SK-N-SH treated with all-trans-retinoic acid at 6 μM for 48 hours (cell line): Measurements from ENCODE around the gene SMYD3.

Source experiments
- ATAC-seq: fragments of 200-7000 bp; cut with Tn5 transposase; 3 replicates; pipeline ENCODE4 v1.9.1; 2020; ENCODE audit warnings: mild to moderate bottlenecking, moderate library complexity
- ARNTL ChIP-seq: fragments of 450-650 bp; formaldehyde crosslinking; IDR thresholded peaks from 2 replicates; pipeline ENCODE4 v1.5.0; 2020; ENCODE audit warnings: low read depth, mild to moderate bottlenecking, moderate library complexity, borderline replicate concordance
- BACH2 ChIP-seq: fragments of 250-450 bp; sonication (Bioruptor Pico); IDR thresholded peaks from 2 replicates; pipeline ENCODE4 v1.9.0; 2021; ENCODE audit warnings: mild to moderate bottlenecking, borderline replicate concordance
- CSDC2 ChIP-seq: fragments of 250-450 bp; sonication (Bioruptor Pico); IDR thresholded peaks from 2 replicates; pipeline ENCODE4 v1.5.0; 2020; ENCODE audit warnings: mild to moderate bottlenecking, moderate library complexity
- ESRRG ChIP-seq: fragments of 250-450 bp; sonication (Bioruptor Pico); IDR thresholded peaks from 2 replicates; pipeline ENCODE4 v1.6.1; 2021; ENCODE audit warnings: mild to moderate bottlenecking
- GLIS3 ChIP-seq: fragments of 250-450 bp; sonication (Bioruptor Pico); IDR thresholded peaks from 2 replicates; pipeline ENCODE4 v1.5.0; 2020; ENCODE audit warnings: mild to moderate bottlenecking, moderate library complexity
- ISL1 ChIP-seq: fragments of 250-450 bp; sonication (Bioruptor Pico); IDR thresholded peaks from 2 replicates; pipeline ENCODE4 v2.1.2; 2022; ENCODE audit warnings: mild to moderate bottlenecking, moderate library complexity
- OSR1 ChIP-seq: fragments of 250-450 bp; sonication (Bioruptor Pico); IDR thresholded peaks from 2 replicates; pipeline ENCODE4 v1.8.0; 2022; ENCODE audit warnings: moderate library complexity, mild to moderate bottlenecking, inconsistent platforms
- PPARA ChIP-seq: fragments of 250-450 bp; sonication (Bioruptor Pico); IDR thresholded peaks from 2 replicates; pipeline ENCODE4 v1.5.0; 2020; ENCODE audit warnings: mild to moderate bottlenecking, borderline replicate concordance
- RARB ChIP-seq: fragments of 250-450 bp; sonication (Bioruptor Pico); IDR thresholded peaks from 2 replicates; pipeline ENCODE4 v1.8.0; 2021; ENCODE audit warnings: mild to moderate bottlenecking, moderate library complexity
- SNAI2 ChIP-seq: fragments of 250-450 bp; sonication (Bioruptor Pico); IDR thresholded peaks from 2 replicates; pipeline ENCODE4 v1.5.0; 2020; ENCODE audit warnings: mild to moderate bottlenecking, moderate library complexity
- TCF4 ChIP-seq: fragments of 250-450 bp; sonication (Bioruptor Pico); IDR thresholded peaks from 2 replicates; pipeline ENCODE4 v1.8.0; 2021; ENCODE audit warnings: mild to moderate bottlenecking, moderate library complexity, borderline replicate concordance
- TOX ChIP-seq: fragments of 250-450 bp; sonication (Bioruptor Pico); IDR thresholded peaks from 2 replicates; pipeline ENCODE4 v1.8.0; 2021; ENCODE audit warnings: mild to moderate bottlenecking, moderate library complexity, borderline replicate concordance
- ZFP3 ChIP-seq: fragments of 250-450 bp; sonication (Bioruptor Pico); IDR thresholded peaks from 2 replicates; pipeline ENCODE4 v1.5.0; 2020; ENCODE audit warnings: mild to moderate bottlenecking, moderate library complexity
- ZFP30 ChIP-seq: fragments of 450-650 bp; formaldehyde crosslinking; IDR thresholded peaks from 2 replicates; pipeline ENCODE4 v1.5.0; 2022; ENCODE audit warnings: mild to moderate bottlenecking, moderate library complexity
- ZNF565 ChIP-seq: fragments of 450-650 bp; formaldehyde crosslinking; conservative IDR thresholded peaks from 2 replicates; pipeline ENCODE4 v1.5.0; 2020; ENCODE audit warnings: low read depth, mild to moderate bottlenecking, moderate library complexity
- TF ChIP-seq, protein P1 (sequence below): fragments of 250-450 bp; sonication (Bioruptor Pico); IDR thresholded peaks from 2 replicates; pipeline ENCODE4 v1.8.0; 2020; ENCODE audit warnings: mild to moderate bottlenecking, moderate library complexity, borderline replicate concordance
- TF ChIP-seq, protein P2 (sequence below): fragments of 250-450 bp; sonication (Bioruptor Pico); IDR thresholded peaks from 2 replicates; pipeline ENCODE4 v1.5.1; 2021; ENCODE audit warnings: mild to moderate bottlenecking, moderate library complexity
- TF ChIP-seq, protein P3 (sequence below): fragments of 250-450 bp; sonication (Bioruptor Pico); IDR thresholded peaks from 2 replicates; pipeline ENCODE4 v1.5.0; 2020; ENCODE audit warnings: mild to moderate bottlenecking, moderate library complexity
- TF ChIP-seq, protein P4 (sequence below): fragments of 250-450 bp; sonication (Bioruptor Pico); IDR thresholded peaks from 2 replicates; pipeline ENCODE4 v1.5.1; 2020; ENCODE audit warnings: low read depth, mild to moderate bottlenecking, moderate library complexity
- TF ChIP-seq, protein P5 (sequence below): fragments of 250-450 bp; sonication (Bioruptor Pico); IDR thresholded peaks from 2 replicates; pipeline ENCODE4 v1.8.0; 2021; ENCODE audit warnings: low read depth, mild to moderate bottlenecking, moderate library complexity, borderline replicate concordance

Gene SMYD3

DNA sequence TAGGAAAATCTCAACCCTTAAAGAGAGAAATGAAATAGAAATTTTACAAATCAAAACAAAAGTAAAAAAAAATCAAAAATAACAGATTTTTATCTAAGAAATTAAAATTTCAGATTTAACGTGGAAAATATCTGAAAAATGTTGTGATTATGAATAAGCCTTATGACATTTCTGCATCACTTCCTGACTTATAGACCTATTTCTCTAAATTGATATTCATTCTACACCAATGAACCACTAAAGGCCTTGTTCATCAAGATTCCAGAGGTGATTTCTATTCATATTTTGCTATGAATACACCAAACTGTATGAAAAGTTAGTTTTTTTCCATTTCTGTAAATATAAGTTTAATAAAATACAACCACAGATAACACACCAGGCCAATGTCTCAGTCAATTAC lies 261.5 kb downstream of the SMYD3 start:
- no peak for ATAC-seq
- TF ChIP-seq, protein P1, sequence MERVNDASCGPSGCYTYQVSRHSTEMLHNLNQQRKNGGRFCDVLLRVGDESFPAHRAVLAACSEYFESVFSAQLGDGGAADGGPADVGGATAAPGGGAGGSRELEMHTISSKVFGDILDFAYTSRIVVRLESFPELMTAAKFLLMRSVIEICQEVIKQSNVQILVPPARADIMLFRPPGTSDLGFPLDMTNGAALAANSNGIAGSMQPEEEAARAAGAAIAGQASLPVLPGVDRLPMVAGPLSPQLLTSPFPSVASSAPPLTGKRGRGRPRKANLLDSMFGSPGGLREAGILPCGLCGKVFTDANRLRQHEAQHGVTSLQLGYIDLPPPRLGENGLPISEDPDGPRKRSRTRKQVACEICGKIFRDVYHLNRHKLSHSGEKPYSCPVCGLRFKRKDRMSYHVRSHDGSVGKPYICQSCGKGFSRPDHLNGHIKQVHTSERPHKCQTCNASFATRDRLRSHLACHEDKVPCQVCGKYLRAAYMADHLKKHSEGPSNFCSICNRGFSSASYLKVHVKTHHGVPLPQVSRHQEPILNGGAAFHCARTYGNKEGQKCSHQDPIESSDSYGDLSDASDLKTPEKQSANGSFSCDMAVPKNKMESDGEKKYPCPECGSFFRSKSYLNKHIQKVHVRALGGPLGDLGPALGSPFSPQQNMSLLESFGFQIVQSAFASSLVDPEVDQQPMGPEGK (CRISPR knock-in tag): no peak
- TF ChIP-seq CSDC2 (CRISPR knock-in tag) (no peak), BACH2 (CRISPR knock-in tag) (no peak), ZFP3 (CRISPR knock-in tag) (no peak), PPARA (no peak), SNAI2 (CRISPR knock-in tag) (no peak), ISL1 (CRISPR knock-in tag) (no peak)
- TF ChIP-seq, protein P2, sequence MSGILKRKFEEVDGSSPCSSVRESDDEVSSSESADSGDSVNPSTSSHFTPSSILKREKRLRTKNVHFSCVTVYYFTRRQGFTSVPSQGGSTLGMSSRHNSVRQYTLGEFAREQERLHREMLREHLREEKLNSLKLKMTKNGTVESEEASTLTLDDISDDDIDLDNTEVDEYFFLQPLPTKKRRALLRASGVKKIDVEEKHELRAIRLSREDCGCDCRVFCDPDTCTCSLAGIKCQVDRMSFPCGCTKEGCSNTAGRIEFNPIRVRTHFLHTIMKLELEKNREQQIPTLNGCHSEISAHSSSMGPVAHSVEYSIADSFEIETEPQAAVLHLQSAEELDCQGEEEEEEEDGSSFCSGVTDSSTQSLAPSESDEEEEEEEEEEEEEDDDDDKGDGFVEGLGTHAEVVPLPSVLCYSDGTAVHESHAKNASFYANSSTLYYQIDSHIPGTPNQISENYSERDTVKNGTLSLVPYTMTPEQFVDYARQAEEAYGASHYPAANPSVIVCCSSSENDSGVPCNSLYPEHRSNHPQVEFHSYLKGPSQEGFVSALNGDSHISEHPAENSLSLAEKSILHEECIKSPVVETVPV (CRISPR knock-in tag): no peak

DNA sequence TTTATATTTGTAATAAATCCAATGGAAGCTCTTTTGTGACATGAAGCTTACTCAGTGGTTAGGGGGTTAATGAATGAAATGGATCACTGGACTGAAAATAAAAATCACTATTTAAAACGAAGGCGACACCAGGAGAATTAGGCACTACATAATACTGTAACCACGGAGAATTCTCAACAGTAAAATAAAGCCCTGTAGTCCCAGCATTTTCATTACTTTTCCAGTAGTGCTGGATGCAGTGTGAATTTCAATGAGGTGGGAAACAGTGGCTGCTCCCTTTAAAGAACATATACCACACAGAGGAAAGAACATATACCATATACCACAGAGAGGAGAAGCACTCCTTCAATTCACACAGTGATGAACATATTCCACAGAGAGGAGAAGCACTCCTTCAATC lies 275.0 kb downstream of the SMYD3 start:
- no peak for ATAC-seq
- TF ChIP-seq TOX (CRISPR knock-in tag) (no peak), TCF4 (CRISPR knock-in tag) (no peak), ARNTL (no peak), ESRRG (CRISPR knock-in tag) (no peak), ISL1 (CRISPR knock-in tag) (no peak), SNAI2 (CRISPR knock-in tag) (no peak), ZFP30 (no peak), GLIS3 (CRISPR knock-in tag) (no peak), PPARA (no peak), ZNF565 (no peak), BACH2 (CRISPR knock-in tag) (no peak), RARB (CRISPR knock-in tag) (no peak), CSDC2 (CRISPR knock-in tag) (no peak), ZFP3 (CRISPR knock-in tag) (no peak)
- TF ChIP-seq, protein P2 (CRISPR knock-in tag): no peak
- TF ChIP-seq, protein P3, sequence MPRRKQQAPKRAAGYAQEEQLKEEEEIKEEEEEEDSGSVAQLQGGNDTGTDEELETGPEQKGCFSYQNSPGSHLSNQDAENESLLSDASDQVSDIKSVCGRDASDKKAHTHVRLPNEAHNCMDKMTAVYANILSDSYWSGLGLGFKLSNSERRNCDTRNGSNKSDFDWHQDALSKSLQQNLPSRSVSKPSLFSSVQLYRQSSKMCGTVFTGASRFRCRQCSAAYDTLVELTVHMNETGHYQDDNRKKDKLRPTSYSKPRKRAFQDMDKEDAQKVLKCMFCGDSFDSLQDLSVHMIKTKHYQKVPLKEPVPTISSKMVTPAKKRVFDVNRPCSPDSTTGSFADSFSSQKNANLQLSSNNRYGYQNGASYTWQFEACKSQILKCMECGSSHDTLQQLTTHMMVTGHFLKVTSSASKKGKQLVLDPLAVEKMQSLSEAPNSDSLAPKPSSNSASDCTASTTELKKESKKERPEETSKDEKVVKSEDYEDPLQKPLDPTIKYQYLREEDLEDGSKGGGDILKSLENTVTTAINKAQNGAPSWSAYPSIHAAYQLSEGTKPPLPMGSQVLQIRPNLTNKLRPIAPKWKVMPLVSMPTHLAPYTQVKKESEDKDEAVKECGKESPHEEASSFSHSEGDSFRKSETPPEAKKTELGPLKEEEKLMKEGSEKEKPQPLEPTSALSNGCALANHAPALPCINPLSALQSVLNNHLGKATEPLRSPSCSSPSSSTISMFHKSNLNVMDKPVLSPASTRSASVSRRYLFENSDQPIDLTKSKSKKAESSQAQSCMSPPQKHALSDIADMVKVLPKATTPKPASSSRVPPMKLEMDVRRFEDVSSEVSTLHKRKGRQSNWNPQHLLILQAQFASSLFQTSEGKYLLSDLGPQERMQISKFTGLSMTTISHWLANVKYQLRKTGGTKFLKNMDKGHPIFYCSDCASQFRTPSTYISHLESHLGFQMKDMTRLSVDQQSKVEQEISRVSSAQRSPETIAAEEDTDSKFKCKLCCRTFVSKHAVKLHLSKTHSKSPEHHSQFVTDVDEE (CRISPR knock-in tag): no peak
- TF ChIP-seq, protein P4, sequence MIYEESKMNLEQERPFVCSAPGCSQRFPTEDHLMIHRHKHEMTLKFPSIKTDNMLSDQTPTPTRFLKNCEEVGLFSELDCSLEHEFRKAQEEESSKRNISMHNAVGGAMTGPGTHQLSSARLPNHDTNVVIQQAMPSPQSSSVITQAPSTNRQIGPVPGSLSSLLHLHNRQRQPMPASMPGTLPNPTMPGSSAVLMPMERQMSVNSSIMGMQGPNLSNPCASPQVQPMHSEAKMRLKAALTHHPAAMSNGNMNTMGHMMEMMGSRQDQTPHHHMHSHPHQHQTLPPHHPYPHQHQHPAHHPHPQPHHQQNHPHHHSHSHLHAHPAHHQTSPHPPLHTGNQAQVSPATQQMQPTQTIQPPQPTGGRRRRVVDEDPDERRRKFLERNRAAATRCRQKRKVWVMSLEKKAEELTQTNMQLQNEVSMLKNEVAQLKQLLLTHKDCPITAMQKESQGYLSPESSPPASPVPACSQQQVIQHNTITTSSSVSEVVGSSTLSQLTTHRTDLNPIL (CRISPR knock-in tag): no peak
- TF ChIP-seq, protein P1 (CRISPR knock-in tag): no peak

DNA sequence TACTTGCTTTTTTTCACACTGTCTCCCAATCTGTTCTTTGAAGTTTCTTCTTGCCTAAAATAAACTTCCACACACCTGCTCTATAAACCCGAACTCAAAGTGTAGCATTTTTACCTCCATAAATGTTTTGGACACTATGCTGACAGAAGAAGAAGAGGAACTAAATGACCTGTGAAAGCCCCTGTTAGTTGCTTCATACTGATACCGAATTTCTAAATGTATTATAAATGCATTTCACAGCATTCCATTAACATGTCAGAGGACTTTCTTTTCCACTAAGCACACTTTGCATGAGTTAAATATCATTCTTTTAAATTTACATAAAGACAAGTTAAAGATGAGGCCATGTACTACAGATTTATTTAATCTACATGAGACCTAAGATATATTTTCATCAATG lies 281.0 kb downstream of the SMYD3 start:
- ATAC-seq: no peak
- TF ChIP-seq, protein P5, sequence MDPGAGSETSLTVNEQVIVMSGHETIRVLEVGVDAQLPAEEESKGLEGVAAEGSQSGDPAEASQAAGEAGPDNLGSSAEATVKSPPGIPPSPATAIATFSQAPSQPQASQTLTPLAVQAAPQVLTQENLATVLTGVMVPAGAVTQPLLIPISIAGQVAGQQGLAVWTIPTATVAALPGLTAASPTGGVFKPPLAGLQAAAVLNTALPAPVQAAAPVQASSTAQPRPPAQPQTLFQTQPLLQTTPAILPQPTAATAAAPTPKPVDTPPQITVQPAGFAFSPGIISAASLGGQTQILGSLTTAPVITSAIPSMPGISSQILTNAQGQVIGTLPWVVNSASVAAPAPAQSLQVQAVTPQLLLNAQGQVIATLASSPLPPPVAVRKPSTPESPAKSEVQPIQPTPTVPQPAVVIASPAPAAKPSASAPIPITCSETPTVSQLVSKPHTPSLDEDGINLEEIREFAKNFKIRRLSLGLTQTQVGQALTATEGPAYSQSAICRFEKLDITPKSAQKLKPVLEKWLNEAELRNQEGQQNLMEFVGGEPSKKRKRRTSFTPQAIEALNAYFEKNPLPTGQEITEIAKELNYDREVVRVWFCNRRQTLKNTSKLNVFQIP (CRISPR knock-in tag): no peak
- TF ChIP-seq ZNF565 (no peak), SNAI2 (CRISPR knock-in tag) (no peak), CSDC2 (CRISPR knock-in tag) (no peak), OSR1 (no peak), PPARA (no peak), ESRRG (CRISPR knock-in tag) (no peak), TCF4 (CRISPR knock-in tag) (no peak)
- TF ChIP-seq, protein P3 (CRISPR knock-in tag): no peak
